Lower leg skin (tissue), 3 donors: ENCODE data around the gene NSDHL.

Experiments used
- CTCF ChIP-seq, 3 donors: fragments of 450-650 bp; IDR thresholded peaks; one replicate each; pipeline ENCODE4 v1.5.1; 2016; ENCODE audit warnings: antibody characterized with exemption in 3 of 3, mild to moderate bottlenecking in 3 of 3, moderate library complexity in 2 of 3
- POLR2A ChIP-seq, 2 donors: fragments of 450-650 bp; IDR thresholded peaks; one replicate each; pipeline ENCODE4 v1.6.1; 2016 to 2017; ENCODE audit warnings: antibody characterized with exemption in 2 of 2, mild to moderate bottlenecking in 1 of 2, moderate library complexity in 1 of 2

- TF ChIP-seq POLR2A (IDR thresholded peaks at IDR 0.05), result no peak
- no peak for TF ChIP-seq CTCF (IDR thresholded peaks at IDR 0.05)
Measured at GRCh38 chrX:152902502-152902820, 71.6 kb downstream of the NSDHL start.
